HCT116 (cell line): ENCODE measurements around the gene CTTNBP2. TPM values are rescaled to one million over a fixed set of nuclear protein-coding genes. Genes with fewer than 3 reads are reported as not detected.

Experiments used
- ATAC-seq: fragments of 200-7000 bp; cut with Tn5 transposase; 2 replicates; pipeline ENCODE4 v1.9.1; 2020; ENCODE audit warnings: mild to moderate bottlenecking, moderate library complexity
- BruUV-seq: library from RNA; stranded (reverse); fragments of 400-500 nt; replicated peaks from 2 replicates; lab custom pipeline; 2021; lab: Mats Ljungman, UMichigan
- CTCF ChIA-PET: fragments of 300-600 bp; sonication (Branson Sonifier 250); formaldehyde crosslinking; loops from one replicate; lab custom pipeline; 2021; ENCODE audit warnings: antibody characterized with exemption; lab: Charles Lee
- POLR2A ChIA-PET: fragments of 300-600, 350-600 bp; sonication (Branson Sonifier 250); formaldehyde crosslinking; loops from one replicate; lab custom pipeline; 2021; ENCODE audit warnings: antibody characterized with exemption; lab: Charles Lee
- RAD21 ChIA-PET, 2 experiments: fragments of 300-600 bp; sonication (Branson Sonifier 250); formaldehyde crosslinking; loops; one replicate each; lab custom pipeline; 2023; ENCODE audit warnings: low total read pairs in 2 of 2; ENCODE audit not compliant: uncharacterized antibody in 2 of 2, unreplicated experiment in 2 of 2, low non-redundant PET in 1 of 2; lab: Charles Lee
- DNase-seq: peaks from one replicate; pipeline ENCODE4 v3.0.0-alpha.2; 2010; ENCODE audit warnings: low read depth, low spot score
- H2AFZ ChIP-seq: fragments of 200-600 bp; shearing (Covaris generic), sonication (generic); 2 replicates; pipeline ENCODE4 v1.6.1; 2017; ENCODE audit warnings: low read depth, mixed run types, mixed read lengths, antibody characterized with exemption, low read length; ENCODE audit not compliant: poor library complexity, severe bottlenecking
- H3K27ac ChIP-seq: 2 replicates; pipeline ENCODE4 v1.5.1; 2012; ENCODE audit warnings: low read depth, low read length
- H3K27me3 ChIP-seq: fragments of 200-600 bp; sonication (generic); 2 replicates; pipeline ENCODE4 v1.6.1; 2016; ENCODE audit warnings: mixed run types, low read length, mixed read lengths; ENCODE audit not compliant: insufficient read depth
- H3K36me3 ChIP-seq, 2 experiments: fragments of 200-500 bp in 1 of 2; fragments of 200-600 bp in 1 of 2; sonication (Bioruptor generic) in 1 of 2; sonication (generic) in 1 of 2; 2 replicates each; pipeline versions ENCODE4 v1.5.1 to v1.6.1; 2014 to 2016; ENCODE audit warnings: low read length in 2 of 2, inconsistent platforms in 1 of 2, mixed read lengths in 1 of 2, mixed run types in 1 of 2; ENCODE audit not compliant: insufficient read depth in 2 of 2, control insufficient read depth in 1 of 2
- H3K4me1 ChIP-seq, 2 experiments: fragments of 200-600 bp in 1 of 2; sonication (generic) in 1 of 2; 2 replicates each; pipeline versions ENCODE4 v1.5.1 to v1.6.1; 2012 to 2017; ENCODE audit warnings: low read length in 2 of 2, inconsistent platforms in 1 of 2, mild to moderate bottlenecking in 1 of 2, mixed read lengths in 1 of 2, mixed run types in 1 of 2, moderate library complexity in 1 of 2; ENCODE audit not compliant: insufficient read depth in 2 of 2, control insufficient read depth in 1 of 2
- H3K4me2 ChIP-seq: fragments of 200-600 bp; sonication (generic); 2 replicates; pipeline ENCODE4 v1.6.1; 2017; ENCODE audit warnings: mixed run types, low read length, mixed read lengths
- H3K4me3 ChIP-seq, 2 experiments: fragments of 200-600 bp in 1 of 2; sonication (generic) in 1 of 2; replicated peaks in 1 of 2; 2 replicates each; pipeline ENCODE4 v1.5.1; 2011 to 2016; ENCODE audit warnings: low read length in 2 of 2, control low read depth in 1 of 2, low read depth in 1 of 2, mild to moderate bottlenecking in 1 of 2, mixed read lengths in 1 of 2, mixed run types in 1 of 2
- H3K79me2 ChIP-seq: fragments of 200-600 bp; sonication (generic); 2 replicates; pipeline ENCODE4 v1.6.1; 2017; ENCODE audit warnings: mild to moderate bottlenecking, mixed run types, low read length, moderate library complexity, mixed read lengths; ENCODE audit not compliant: insufficient read depth
- H3K9ac ChIP-seq: fragments of 200-600 bp; sonication (generic); 2 replicates; pipeline ENCODE4 v1.6.1; 2016; ENCODE audit warnings: low read length, mixed read lengths
- H3K9me2 ChIP-seq: fragments of 200-600 bp; sonication (generic), shearing (Covaris generic); 2 replicates; pipeline ENCODE4 v1.6.1; 2017; ENCODE audit warnings: mixed run types, mild to moderate bottlenecking, moderate library complexity; ENCODE audit not compliant: insufficient read depth
- H3K9me3 ChIP-seq, 2 experiments: fragments of 200-500 bp in 1 of 2; fragments of 200-600 bp in 1 of 2; sonication (Bioruptor generic) in 1 of 2; sonication (generic) in 1 of 2; 2 replicates each; pipeline ENCODE4 v1.6.1; 2014 to 2017; ENCODE audit warnings: low read length in 2 of 2, mixed read lengths in 2 of 2, inconsistent platforms in 1 of 2, low read depth in 1 of 2, mild to moderate bottlenecking in 1 of 2, mixed run types in 1 of 2, moderate library complexity in 1 of 2; ENCODE audit not compliant: control insufficient read depth in 1 of 2, insufficient read depth in 1 of 2
- H4K20me1 ChIP-seq: fragments of 200-600 bp; sonication (generic), shearing (Covaris generic); 2 replicates; pipeline ENCODE4 v1.6.1; 2017; ENCODE audit warnings: mixed run types, mild to moderate bottlenecking, moderate library complexity; ENCODE audit not compliant: insufficient read depth
- CBX3 ChIP-seq: IDR thresholded peaks from 2 replicates; pipeline ENCODE4 v1.6.1; 2012; ENCODE audit warnings: low read depth
- CEBPB ChIP-seq: IDR thresholded peaks from 2 replicates; pipeline ENCODE4 v1.6.1; 2012; ENCODE audit warnings: low read depth
- JUND ChIP-seq: IDR thresholded peaks from 2 replicates; pipeline ENCODE4 v1.6.1; 2012
- POLR2AphosphoS5 ChIP-seq: IDR thresholded peaks from 2 replicates; pipeline ENCODE4 v1.6.1; 2011; ENCODE audit warnings: mild to moderate bottlenecking, low read depth, low read length, moderate library complexity
- RAD21 ChIP-seq: IDR thresholded peaks from 2 replicates; pipeline ENCODE4 v1.6.1; 2012; ENCODE audit warnings: low read depth, mild to moderate bottlenecking
- SIN3A ChIP-seq: IDR thresholded peaks from 2 replicates; pipeline ENCODE4 v1.6.1; 2012; ENCODE audit warnings: low read depth
- SP1 ChIP-seq: IDR thresholded peaks from 2 replicates; pipeline ENCODE4 v1.6.1; 2012; ENCODE audit warnings: low read depth
- TCF7L2 ChIP-seq: IDR thresholded peaks from 2 replicates; pipeline ENCODE4 v1.7.0; 2011; ENCODE audit warnings: borderline replicate concordance, inconsistent platforms; ENCODE audit not compliant: insufficient read depth, insufficient read length; ENCODE audit errors: extremely low read depth
- ZNF274 ChIP-seq: fragments of 200-500 bp; sonication (Bioruptor generic); IDR thresholded peaks from 2 replicates; pipeline ENCODE4 v1.6.1; 2014; ENCODE audit warnings: mild to moderate bottlenecking, low read depth, low read length, inconsistent platforms
- intact Hi-C: fragments of 100-400 bp; cut with micrococcal nuclease; formaldehyde crosslinking; loops from 2 replicates; pipeline ENCODE4 v1.10.0; 2022
- total RNA-seq: library from RNA; stranded (reverse); gene quantifications from one replicate; pipeline ENCODE4 v1.2.1, GENCODE V29; 2021; ENCODE audit not compliant: unreplicated experiment
- TF ChIP-seq, protein P1 (sequence below): IDR thresholded peaks from 2 replicates; pipeline ENCODE4 v1.6.1; 2012; ENCODE audit warnings: low read depth
- TF ChIP-seq, protein P2 (sequence below): IDR thresholded peaks from 2 replicates; pipeline ENCODE4 v1.6.1; 2011; ENCODE audit warnings: mild to moderate bottlenecking, low read length, moderate library complexity; ENCODE audit not compliant: insufficient replicate concordance; ENCODE audit errors: extremely low read depth

Gene CTTNBP2
- total RNA-seq, 1 experiment from 2014 or later: 5.4 TPM

DNA sequence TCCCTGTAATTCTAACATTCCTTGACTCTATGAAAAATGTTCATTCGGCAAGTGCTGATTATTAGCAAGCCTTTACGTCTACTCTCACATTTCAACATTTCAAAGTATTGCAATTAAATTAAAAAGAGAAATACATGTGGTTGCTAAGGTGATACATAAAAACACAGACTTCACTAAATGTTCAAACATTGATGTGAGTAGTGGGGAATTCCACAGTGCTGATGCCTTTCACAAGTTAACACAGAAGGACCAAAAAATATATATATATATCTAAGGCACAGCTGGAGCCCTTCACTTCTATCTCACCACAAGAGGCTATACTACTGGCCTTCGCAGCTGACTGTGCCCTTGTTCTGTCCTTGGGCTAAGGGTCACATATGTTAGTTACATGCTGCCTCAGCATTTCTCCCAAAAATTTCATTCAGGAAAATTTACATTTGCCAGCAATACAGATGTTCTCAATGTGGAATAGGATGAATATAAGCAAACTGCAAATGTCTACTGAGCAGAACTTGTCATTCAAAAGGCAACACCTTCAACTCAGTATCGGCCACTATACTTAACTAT lies 13.9 kb downstream of the CTTNBP2 start:
- ChIA-PET RAD21 (no interaction called here), POLR2A (no interaction called here), CTCF (no interaction called here)
- no peaks in the 10 kb centered on the region for H3K9me2 ChIP-seq
- no peak overlapping the region for H3K9ac ChIP-seq
- H2AFZ ChIP-seq: no peak overlapping the region
- H3K27ac ChIP-seq: no peak overlapping the region
- peaks cover 0 to 2% of the 10 kb centered on the region in 2 experiments; a peak in 1 of 4 replicates for H3K36me3 ChIP-seq
- no peaks in the 10 kb centered on the region for H3K27me3 ChIP-seq
- TF ChIP-seq TCF7L2 (no peak), ZNF274 (no peak), SIN3A (no peak), CEBPB (no peak), POLR2AphosphoS5 (no peak), CBX3 (no peak), RAD21 (no peak), JUND (no peak), SP1 (no peak)
- TF ChIP-seq, protein P1, sequence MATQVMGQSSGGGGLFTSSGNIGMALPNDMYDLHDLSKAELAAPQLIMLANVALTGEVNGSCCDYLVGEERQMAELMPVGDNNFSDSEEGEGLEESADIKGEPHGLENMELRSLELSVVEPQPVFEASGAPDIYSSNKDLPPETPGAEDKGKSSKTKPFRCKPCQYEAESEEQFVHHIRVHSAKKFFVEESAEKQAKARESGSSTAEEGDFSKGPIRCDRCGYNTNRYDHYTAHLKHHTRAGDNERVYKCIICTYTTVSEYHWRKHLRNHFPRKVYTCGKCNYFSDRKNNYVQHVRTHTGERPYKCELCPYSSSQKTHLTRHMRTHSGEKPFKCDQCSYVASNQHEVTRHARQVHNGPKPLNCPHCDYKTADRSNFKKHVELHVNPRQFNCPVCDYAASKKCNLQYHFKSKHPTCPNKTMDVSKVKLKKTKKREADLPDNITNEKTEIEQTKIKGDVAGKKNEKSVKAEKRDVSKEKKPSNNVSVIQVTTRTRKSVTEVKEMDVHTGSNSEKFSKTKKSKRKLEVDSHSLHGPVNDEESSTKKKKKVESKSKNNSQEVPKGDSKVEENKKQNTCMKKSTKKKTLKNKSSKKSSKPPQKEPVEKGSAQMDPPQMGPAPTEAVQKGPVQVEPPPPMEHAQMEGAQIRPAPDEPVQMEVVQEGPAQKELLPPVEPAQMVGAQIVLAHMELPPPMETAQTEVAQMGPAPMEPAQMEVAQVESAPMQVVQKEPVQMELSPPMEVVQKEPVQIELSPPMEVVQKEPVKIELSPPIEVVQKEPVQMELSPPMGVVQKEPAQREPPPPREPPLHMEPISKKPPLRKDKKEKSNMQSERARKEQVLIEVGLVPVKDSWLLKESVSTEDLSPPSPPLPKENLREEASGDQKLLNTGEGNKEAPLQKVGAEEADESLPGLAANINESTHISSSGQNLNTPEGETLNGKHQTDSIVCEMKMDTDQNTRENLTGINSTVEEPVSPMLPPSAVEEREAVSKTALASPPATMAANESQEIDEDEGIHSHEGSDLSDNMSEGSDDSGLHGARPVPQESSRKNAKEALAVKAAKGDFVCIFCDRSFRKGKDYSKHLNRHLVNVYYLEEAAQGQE: no peak
- TF ChIP-seq, protein P2, sequence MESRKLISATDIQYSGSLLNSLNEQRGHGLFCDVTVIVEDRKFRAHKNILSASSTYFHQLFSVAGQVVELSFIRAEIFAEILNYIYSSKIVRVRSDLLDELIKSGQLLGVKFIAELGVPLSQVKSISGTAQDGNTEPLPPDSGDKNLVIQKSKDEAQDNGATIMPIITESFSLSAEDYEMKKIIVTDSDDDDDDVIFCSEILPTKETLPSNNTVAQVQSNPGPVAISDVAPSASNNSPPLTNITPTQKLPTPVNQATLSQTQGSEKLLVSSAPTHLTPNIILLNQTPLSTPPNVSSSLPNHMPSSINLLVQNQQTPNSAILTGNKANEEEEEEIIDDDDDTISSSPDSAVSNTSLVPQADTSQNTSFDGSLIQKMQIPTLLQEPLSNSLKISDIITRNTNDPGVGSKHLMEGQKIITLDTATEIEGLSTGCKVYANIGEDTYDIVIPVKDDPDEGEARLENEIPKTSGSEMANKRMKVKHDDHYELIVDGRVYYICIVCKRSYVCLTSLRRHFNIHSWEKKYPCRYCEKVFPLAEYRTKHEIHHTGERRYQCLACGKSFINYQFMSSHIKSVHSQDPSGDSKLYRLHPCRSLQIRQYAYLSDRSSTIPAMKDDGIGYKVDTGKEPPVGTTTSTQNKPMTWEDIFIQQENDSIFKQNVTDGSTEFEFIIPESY: no peak
- no peaks in the 10 kb centered on the region for H3K9me3 ChIP-seq
- no TSS peak for BruUV-seq
- H3K4me2 ChIP-seq: no peak overlapping the region
- ATAC-seq (no peak), DNase-seq (no peak)
- no peak overlapping the region for H3K4me3 ChIP-seq
- intact Hi-C loops: no loop called here
- H4K20me1 ChIP-seq: no peaks in the 10 kb centered on the region
- no peaks in the 10 kb centered on the region for H3K4me1 ChIP-seq
- no peaks in the 10 kb centered on the region; the same call in 1 of the 2 replicates for H3K79me2 ChIP-seq
